Right forelimb (tissue), 1 donor: ENCODE measurements around the gene TMED1.

Source experiments
- DNase-seq: peaks from one replicate; pipeline ENCODE4 v3.0.0-alpha.2; 2018

TMED1 gene

DNA sequence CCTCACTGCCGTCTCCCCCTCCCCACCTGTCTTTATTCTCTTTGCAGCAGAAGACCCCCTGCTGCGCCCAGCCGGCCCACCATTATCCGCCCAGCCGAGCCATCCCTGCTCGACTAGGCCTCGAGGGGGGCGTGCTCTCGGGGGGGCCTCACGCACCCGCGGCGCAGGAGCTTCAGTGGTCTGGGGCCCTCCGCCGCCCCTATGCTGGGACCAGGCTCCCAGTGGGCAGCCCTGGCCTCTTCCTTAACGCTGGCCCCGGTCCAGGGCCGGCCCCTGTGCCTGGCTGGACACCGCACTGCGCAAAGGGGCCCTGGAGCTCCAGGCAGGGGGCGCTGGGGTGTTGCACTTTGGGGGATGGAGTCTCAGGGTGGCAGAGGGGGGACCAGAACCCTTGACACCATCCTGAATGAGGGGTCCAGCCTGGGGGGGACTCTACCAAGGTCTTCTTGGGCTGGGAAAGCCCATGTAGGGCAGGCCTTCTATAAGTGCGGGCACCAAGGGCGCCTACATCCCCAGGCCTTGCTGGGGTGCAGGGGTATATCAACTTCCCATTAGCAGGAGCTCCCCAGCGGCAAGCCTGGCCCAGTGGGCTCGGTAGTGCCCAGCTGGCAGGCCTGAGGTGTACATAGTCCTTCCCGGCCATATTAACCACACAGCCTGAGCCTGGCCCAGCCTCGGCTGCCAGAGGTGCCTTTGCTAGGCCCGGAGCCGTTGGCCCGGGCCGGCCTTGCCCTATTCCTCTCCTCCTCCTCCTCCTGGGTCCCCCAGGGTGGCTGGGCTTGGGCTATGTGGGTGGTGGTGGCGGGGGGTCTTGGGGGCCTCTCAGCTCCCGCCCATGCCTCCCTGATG, 4.9 kb downstream of the TMED1 start:
- no peak for DNase-seq

DNA sequence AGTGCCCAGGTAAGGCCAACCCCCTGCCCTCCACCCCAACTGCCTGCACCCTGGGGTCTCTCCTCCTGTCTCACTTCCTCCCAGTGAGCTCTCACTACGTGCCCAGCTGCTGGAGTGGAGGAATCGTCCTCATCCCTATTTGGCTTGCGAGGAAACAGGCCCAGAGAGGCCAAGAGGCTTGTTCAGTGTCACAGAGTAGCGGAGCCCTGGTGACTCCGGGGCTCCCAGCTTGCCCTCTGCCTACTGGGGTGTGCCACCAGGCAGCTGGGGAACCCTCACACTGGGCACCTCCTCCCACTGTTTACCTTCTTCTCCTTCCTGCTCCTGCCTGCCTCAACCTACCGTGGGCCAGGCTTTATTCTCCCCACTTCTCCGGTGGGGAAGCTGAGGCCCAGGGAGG, 5.6 kb downstream of the TMED1 start:
- no peak for DNase-seq

- DNase-seq = no peak
Observed at GRCh38 chr19:10829967-10830366, 6.0 kb downstream of the TMED1 start.

DNA sequence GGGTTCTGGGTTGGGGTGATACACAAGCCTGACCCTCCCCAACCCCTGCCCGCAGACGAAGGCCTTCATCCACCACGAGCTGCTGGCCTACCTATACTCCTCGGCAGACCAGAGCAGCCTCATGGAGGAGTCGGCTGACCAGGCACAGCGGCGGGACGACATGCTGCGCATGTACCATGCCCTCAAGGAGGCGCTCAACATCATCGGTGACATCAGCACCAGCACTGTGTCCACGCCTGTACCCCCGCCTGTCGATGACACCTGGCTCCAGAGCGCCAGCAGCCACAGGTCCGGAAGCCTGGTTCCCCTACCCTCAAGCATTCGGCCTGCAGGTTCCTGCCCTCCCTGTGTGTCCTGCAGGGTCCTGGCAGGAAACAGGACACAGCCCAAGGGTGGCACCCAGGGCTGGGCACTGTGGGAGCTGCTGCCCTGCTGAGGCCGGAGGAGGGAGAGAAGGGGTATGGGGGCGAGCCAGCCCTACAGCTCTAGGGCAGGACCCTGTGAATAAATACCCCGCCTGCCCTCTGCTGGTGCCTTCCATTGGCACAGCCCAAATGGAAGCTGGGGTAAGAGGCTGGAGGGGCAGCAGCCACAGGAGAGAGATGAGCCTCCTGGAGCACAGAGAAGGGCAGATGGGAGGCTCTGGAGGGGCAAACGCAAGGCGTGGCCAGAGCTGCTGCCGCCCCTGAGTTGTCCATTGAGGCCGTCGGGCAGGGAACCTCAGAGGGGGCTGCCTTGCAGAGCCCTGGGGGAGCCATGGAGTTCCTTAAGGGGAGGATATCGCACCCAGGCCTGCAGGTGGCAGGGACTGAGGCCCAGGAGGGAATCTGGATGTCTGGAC, 6.8 kb downstream of the TMED1 start:
- DNase-seq = no peak

DNA sequence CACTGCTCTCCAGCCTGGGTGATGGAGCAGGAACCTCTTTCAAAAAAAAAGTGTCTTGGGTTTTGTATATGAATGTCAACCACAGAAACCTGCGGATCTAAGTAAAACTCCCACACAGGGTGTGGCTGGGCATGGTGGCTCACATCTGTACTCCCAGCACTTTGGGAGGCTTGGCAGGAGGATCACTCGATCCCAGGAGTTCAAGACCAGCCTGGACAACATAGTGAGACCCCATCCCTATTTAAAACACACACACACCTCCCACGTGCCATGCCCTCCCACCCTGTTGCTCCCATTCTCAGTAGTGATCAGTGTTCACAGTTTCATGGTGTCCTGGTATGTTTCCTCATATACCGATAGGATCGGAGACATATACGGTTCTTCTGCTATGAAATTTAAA, 9.2 kb downstream of the TMED1 start:
- DNase-seq = no peak

DNA sequence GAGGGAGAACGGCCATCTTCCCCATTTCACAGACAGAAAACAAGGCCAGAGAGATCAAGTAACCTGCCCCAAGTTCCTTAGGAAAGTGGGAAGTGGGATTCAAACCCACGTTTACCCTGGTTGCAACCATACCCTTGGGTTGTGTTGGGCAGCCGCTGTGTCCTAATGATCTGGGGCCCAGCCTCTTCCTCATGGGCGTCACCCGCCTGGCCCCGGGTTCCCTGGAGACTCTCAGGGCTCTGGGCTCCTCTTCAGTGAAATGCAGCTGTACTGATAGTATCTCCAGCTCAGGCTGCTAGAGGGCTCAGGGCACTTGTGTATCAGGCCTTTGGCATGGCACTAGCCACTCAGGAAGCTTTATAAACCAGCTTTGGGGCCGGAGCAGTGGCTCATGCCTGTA, 9.8 kb downstream of the TMED1 start:
- DNase-seq = no peak

GRCh38 chr19:10823690-10824089, 12.3 kb downstream of the TMED1 start:
- DNase-seq = no peak

DNA sequence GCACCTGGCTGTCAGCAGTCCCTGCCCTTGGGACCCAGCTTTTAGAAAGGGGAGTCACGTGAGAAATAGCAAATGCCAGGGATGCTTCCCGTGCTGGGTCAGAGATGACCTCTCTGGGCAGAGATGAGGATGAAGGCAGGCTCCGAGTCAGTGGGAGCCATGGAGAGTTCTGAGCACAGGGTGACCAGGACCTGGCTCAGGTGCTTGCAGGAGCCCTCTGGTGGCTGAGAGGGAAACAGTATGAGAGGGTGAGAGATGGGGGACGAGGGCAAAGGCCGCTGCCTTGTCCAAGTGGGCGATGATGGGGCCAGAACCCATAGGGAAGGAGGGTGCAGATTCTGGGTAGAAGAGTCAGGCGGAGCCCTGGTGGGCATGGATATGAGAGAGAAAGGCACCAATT, 15.8 kb downstream of the TMED1 start:
- DNase-seq = no peak

DNA sequence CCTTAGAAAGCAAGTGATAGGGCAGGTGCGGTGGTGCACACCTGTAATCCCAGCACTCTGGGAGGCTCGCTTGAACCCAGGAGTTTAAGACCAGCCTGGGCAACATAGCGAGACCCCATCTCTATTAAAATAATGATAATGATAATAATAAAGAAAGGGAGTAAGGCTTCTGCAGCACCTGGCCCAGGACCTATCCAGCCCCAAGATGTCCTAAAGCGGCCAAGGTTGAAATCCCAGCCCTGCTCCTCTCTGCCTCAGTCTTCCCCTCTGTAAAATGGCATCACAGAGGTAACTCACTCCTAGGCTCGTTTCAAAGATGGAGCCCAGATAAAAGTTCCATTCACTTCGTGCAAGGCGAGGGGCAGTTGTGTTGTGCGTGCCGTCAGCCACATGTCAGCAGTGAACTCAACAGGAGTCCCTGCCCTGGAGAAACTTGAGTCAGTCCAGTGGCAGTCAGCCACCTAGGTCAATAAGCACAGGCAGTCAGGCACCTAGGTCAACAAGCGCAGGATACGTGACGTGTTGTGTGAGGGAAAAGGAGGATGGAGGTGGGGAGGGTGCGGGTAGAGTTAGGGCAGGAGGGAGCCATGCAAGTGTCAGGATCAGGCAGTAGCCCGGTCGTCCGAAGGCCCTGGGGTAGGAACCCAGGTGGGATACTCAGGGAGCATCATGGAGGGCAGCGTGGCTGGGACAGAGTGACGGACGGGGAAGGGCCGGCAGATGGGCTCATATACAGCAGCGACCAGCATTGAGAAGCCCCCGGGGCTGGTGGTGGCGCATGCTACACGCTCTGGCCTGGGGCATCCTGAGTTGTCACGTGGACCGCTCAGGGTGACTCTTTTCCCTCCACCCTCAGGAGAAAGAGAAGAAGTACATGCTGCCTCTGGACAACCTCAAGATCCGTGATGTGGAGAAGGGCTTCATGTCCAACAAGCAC, 16.6 kb downstream of the TMED1 start:
- no peak for DNase-seq

- no peak for DNase-seq
Observed at GRCh38 chr19:10818301-10819123, 17.5 kb downstream of the TMED1 start.

DNA sequence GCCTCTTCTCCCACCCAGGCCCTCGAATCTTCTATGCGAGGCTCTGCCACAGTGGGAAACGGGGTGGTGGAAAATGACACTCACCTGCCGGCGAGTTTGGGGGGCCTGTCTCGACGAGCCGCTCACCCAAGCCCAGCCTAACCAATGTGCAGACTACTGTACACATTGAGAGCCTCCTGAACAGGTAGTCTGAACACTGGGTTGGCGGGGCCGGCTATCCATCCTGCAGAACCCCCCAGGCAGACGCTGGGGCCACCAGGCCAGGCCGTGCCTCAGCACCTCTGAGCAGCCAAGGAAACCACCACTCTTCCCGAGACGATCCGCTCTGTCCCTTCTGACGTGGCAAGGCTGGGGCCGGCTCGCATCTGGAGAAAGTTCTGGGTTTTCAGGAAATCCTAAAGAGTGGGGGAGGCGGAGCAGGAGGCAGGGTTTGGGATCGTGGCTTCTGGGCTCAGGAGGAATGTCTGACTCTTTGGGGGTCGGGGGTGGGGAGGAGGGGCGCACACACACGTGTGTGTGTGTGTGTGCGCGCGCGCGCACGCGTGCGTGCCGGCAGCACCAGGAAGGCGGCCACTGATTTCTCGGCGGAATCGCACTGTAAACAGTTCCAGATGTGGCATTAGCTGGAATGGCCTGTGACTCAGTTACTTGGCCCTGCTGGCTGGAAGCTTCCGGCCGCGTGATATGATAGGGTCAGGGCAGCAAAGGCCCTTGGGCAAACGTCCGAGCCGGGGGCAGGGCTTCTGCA, 18.5 kb downstream of the TMED1 start:
- peak; percentile 88 for DNase-seq

GRCh38 chr19:10816691-10817090, 19.3 kb downstream of the TMED1 start:
- DNase-seq = no peak

DNA sequence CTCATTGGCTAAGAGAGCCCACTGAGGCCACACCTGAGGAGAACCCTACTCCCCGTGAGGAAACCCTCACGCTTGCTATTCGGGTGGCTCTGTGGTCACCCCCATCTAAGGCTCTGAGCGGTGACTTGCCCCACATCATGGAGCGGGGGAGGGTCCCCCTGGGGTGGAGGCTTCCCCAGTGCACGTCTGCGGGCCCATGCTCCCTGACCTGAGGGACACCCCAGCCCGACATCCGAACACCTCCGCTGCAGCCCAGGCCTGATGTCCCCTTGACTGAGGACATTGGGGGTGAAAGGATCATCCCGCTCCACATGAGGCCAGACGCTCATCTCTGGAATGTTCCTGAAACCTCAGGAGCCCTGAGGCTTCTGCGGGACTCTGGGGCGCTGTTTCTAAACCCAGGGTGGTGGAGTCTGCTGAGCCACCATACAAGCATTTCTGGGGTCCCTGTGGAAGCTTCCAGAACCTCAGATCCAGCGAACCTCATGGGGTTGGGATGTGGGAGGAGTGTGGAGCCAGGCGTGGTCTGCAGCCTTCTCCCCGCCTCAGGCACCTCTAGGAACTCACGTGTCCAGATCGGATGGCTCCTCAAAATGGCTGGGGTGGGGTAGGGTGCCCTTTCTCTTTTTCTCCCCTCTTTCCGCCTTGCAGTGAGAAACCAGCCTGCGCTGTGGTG, 19.9 kb downstream of the TMED1 start:
- DNase-seq = no peak

DNA sequence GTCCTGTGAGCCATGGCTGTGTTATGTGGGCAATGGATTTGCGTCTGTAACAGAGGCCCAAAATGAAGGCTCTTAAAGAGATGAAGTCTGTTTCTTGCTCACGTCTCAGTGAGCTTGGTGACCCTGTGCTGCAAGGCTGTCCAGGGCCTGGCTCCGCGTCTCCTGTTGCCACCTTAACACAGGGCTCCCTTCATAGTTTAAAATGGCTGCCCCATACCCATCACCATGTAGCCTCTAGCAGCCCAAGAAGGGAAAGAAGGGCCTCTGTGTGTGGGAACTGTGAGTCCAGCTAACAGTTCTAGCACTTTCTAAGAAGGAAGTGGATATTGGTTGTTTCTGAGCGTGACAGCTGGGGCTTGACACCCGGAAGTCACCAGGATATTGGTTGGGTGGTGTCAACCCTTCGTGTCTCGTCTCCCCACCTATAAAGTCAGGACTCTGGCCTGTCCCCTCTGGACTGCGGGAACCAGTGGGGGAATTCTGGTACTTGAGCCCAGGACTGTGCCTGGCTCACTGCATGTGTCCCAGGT, 20.9 kb downstream of the TMED1 start:
- no peak for DNase-seq

DNA sequence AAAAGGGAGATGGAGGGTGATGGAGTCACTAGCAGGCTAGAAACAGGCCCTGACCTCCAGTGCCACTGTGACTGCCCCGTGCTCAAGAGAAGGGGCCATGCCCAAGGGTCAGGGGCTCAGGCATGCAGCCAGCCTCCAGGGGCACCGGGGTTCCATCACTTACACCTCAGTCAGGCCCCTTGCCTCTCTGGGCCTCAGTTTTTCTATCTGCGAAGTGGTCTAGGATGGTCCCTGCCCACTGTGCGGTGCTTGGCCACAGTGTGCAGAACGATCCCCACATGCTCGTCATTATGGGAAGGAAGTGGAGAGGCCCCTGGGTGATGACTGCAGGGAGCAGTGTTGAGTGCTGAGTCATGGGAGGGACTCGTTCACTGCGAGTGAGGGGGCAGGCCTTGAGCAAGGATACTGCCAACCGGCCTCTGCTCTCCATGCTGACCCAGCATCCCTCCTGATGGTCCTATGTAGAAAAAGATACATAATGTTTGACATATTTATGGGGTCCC, 23.1 kb downstream of the TMED1 start:
- DNase-seq = no peak

DNA sequence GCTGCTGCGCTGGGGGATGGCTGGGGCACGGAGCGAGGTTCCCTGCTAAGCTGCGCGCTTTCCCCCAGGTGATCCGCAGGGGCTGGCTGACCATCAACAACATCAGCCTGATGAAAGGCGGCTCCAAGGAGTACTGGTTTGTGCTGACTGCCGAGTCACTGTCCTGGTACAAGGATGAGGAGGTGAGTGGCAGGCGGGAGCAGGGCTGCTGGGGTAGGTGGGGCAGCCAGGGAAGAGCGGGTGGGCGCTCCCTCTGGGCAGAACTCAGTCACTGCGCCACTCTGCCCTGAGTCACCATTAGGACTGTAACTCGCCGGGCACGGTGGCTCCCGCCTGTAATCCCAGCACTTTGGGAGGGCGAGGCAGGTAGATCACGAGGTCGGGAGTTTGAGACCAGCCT, 23.8 kb downstream of the TMED1 start:
- DNase-seq = no peak

DNA sequence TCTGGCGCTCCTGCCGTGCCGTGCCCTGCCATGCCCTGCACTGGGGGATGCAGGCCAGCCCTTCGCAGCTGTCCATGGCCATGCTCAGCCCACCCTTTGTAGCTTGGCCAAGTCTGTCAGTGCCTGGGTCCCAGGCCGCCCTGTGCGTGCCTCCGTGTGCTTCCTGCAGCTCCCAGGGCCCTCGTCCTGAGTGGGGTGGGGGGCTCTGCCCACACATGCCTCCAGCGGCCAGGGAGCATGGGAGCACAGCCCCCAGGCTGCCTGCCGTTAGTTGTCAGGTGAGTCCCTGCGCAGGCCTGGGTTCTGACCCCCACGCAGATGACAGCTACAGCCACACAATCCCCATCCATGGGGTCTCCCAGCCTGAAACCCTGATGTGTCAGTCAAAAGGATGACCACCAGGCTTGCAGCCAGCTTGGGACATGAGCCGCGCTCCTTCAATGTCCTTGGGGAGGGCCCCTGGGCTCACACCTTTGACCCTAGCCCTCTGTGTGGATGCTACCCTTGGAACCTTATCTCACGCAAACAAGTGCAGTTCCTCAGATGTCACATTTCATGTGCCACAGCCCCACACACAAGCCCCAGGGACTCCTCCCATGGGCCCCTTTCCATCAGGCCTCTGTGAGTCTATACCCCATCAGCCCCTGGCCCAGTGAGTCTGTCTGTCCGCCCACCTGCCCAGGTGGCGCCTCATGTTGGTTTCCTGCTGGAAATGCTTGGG, 24.5 kb downstream of the TMED1 start:
- no peak for DNase-seq

GRCh38 chr19:10809651-10810285, 26.2 kb downstream of the TMED1 start:
- DNase-seq = no peak
